HG02571 (cell line): ENCODE data around the gene ARMC7.
"Not testable (repeated sequence)": the region's sequence is repeated elsewhere in the genome, so short reads cannot be mapped to it uniquely, and the experiment has no call there.

Source experiments
- ATAC-seq: cut with Tn5 transposase; IDR thresholded peaks from one replicate; pipeline ENCODE4 v1.9.1; 2021; ENCODE audit warnings: mild to moderate bottlenecking, moderate library complexity; ENCODE audit not compliant: unreplicated experiment

The ARMC7 gene

GRCh38 chr17:75109407-75110233, at the start of gene ARMC7:
ARMC7 (plus strand) TSS chr17:75109969; CDS start chr17:75110289, 320 bp downstream.
- ATAC-seq: peak; percentile 62

GRCh38 chr17:75060434-75061054, 49.2 kb upstream of the ARMC7 start:
- ATAC-seq: no peak

GRCh38 chr17:75061055-75061438, 48.7 kb upstream of the ARMC7 start:
- ATAC-seq: no peak

GRCh38 chr17:75061618-75062017, 48.2 kb upstream of the ARMC7 start:
- ATAC-seq: no peak

- ATAC-seq: no peak
These were observed 46.6 kb upstream of the ARMC7 start for GRCh38 chr17:75063201-75063600.

- no peak for ATAC-seq
These were observed 46.1 kb upstream of the ARMC7 start for GRCh38 chr17:75063626-75064025.

- ATAC-seq: no peak
These were observed 45.7 kb upstream of the ARMC7 start for GRCh38 chr17:75064040-75064439.

- no peak for ATAC-seq
These were observed 45.3 kb upstream of the ARMC7 start for GRCh38 chr17:75064460-75064859.

GRCh38 chr17:75064867-75065561, 44.8 kb upstream of the ARMC7 start:
- ATAC-seq: no peak

GRCh38 chr17:75065562-75066151, 44.1 kb upstream of the ARMC7 start:
- no peak for ATAC-seq

GRCh38 chr17:75067856-75068255, 41.9 kb upstream of the ARMC7 start:
- no peak for ATAC-seq

GRCh38 chr17:75068750-75069149, 41.0 kb upstream of the ARMC7 start:
- ATAC-seq: no peak

GRCh38 chr17:75069783-75070182, 40.0 kb upstream of the ARMC7 start:
- ATAC-seq: no peak

GRCh38 chr17:75071478-75072271, 38.1 kb upstream of the ARMC7 start:
- not testable (repeated sequence) for ATAC-seq

GRCh38 chr17:75072909-75073308, 36.9 kb upstream of the ARMC7 start:
- ATAC-seq: not testable (repeated sequence)

GRCh38 chr17:75073618-75074047, 36.1 kb upstream of the ARMC7 start:
- no peak for ATAC-seq

- ATAC-seq: no peak
These were observed 35.2 kb upstream of the ARMC7 start for GRCh38 chr17:75074532-75074931.

- no peak for ATAC-seq
These were observed 34.0 kb upstream of the ARMC7 start for GRCh38 chr17:75075597-75076336.

GRCh38 chr17:75077072-75077495, 32.7 kb upstream of the ARMC7 start:
- ATAC-seq: no peak
